Ovary (tissue), 9 donors: ENCODE results near the gene SLC41A1. TPM values are rescaled to one million over a fixed set of nuclear protein-coding genes. Genes with fewer than 3 reads are reported as not detected.

Experiments used
- DNase-seq, 5 donors: peaks; one replicate each; pipeline ENCODE4 v3.0.0-alpha.2; 2019 to 2020
- H3K27ac ChIP-seq, 2 donors: fragments of 200-600 bp; one replicate each; pipeline versions ENCODE4 v1.5.1 to v1.8.0; 2019 to 2022
- H3K27me3 ChIP-seq: fragments of 200-600 bp; one replicate; pipeline ENCODE4 v1.8.0; 2022
- H3K36me3 ChIP-seq: fragments of 200-600 bp; sonication (generic); one replicate; pipeline ENCODE4 v1.5.1; 2019
- H3K4me1 ChIP-seq: one replicate; pipeline ENCODE4 v1.8.1; 2013; ENCODE audit warnings: mild to moderate bottlenecking, moderate library complexity; ENCODE audit not compliant: insufficient read depth
- H3K4me3 ChIP-seq: fragments of 200-600 bp; sonication (generic); one replicate; pipeline ENCODE4 v1.5.1; 2017
- H3K9me3 ChIP-seq, 2 donors: fragments of 200-600 bp in 1 of 2; sonication (generic) in 1 of 2; one replicate each; pipeline versions ENCODE4 v1.5.1 to v1.8.1; 2013 to 2019; ENCODE audit warnings: mild to moderate bottlenecking in 1 of 2, moderate library complexity in 1 of 2
- CTCF ChIP-seq, 3 donors: fragments of 450-650 bp in 2 of 3; fragments of 200-600 bp in 1 of 3; IDR thresholded peaks; one replicate each; pipeline versions ENCODE4 v1.5.1 to v1.8.0; 2016 to 2022; ENCODE audit warnings: antibody characterized with exemption in 3 of 3, mild to moderate bottlenecking in 1 of 3
- EP300 ChIP-seq: sonication (generic); formaldehyde crosslinking; IDR thresholded peaks from one replicate; pipeline ENCODE4 v1.6.1; 2017; ENCODE audit warnings: antibody characterized with exemption
- POLR2A ChIP-seq: fragments of 450-650 bp; IDR thresholded peaks from one replicate; pipeline ENCODE4 v1.6.1; 2017; ENCODE audit warnings: antibody characterized with exemption, mild to moderate bottlenecking, moderate library complexity
- WGBS, 3 donors: extraction: QIAGEN DNeasy Blood & Tissue Kit in 1 of 3; methylation state at CpG; one replicate each; pipeline versions ENCODE4 v1.1.5 to v1.1.7; 2013 to 2017; 5-methylcytosine and 5-hydroxymethylcytosine counted together
- intact Hi-C, 4 donors: fragments of 100-400 bp; cut with DNase I; formaldehyde crosslinking; loops; one replicate each; pipeline versions ENCODE4 v1.11.0 to v1.15.1; 2022 to 2023
- polyA plus RNA-seq, 2 donors: library from polyadenylated mRNA; stranded (reverse); fragments of 200-250 nt in 1 of 2; fragments of 350-450 nt in 1 of 2; fragmentation: Illumina TruSeq in 1 of 2; extraction: RNeasy Lipid Tissue Mini Kit (QIAGEN cat#74804) in 1 of 2; gene quantifications; one replicate each; pipeline ENCODE4 v1.2.3, GENCODE V29; 2013 to 2014
- total RNA-seq, 7 donors: library from RNA; depleted of rRNA in 2 of 7; stranded (reverse); fragments of >200 nt in 2 of 7; fragmentation: NEBNext Ultra II Directional in 3 of 7; extraction: Animal tissue kit (Norgen Biotek cat#: 25700) in 3 of 7; gene quantifications; one replicate each; pipeline versions ENCODE4 v1.1.0 to v1.2.4, GENCODE V29; 2016 to 2023
- donor health status: DM: no; HTN: no; CAD: no; lungs with moderate emphysema.
- donor health status: DM: no; HTN: no; CAD: no.
- donor health status: Bipolar disorder and iron deficiency.
- donor health status: DM: yes; HTN: yes; CAD: no.
- donor health status: DM: no; HTN: no; CAD: no.
- donor health status: DM: yes; HTN: yes; CAD: no.

Gene SLC41A1
- total and polyA plus RNA-seq, 9 donors = 12.5 to 75.9 (median 33.5) TPM

GRCh38 chr1:205783433-205783795 lies 29.6 kb downstream of the SLC41A1 start:
- H3K27ac ChIP-seq = no peak overlapping the region
- intact Hi-C loops = no loop called here

GRCh38 chr1:205782627-205783432 lies 30.2 kb downstream of the SLC41A1 start:
- H3K36me3 ChIP-seq = no peaks in the 10 kb centered on the region
- H3K27me3 ChIP-seq = no peaks in the 10 kb centered on the region
- no peak overlapping the region for H3K4me3 ChIP-seq
- 71 to 79% (median 73%) methylated on average over 4 of the region's 4 CpGs for whole genome bisulfite sequencing, 3 donors
- TF ChIP-seq CTCF (IDR thresholded peaks at IDR 0.05) (no peak), EP300 (no peak), POLR2A (no peak)
- intact Hi-C loops = no loop called here
- no peak for DNase-seq
- H3K9me3 ChIP-seq = no peaks in the 10 kb centered on the region
- H3K27ac ChIP-seq = no peak overlapping the region
- H3K4me1 ChIP-seq = no peaks in the 10 kb centered on the region

More at GRCh38 chr1:205783433-205783795, 29.6 kb downstream of the SLC41A1 start:
- no peak for TF ChIP-seq CTCF (IDR thresholded peaks at IDR 0.05)
- TF ChIP-seq EP300 = no peak
- TF ChIP-seq POLR2A = no peak
- no peaks in the 10 kb centered on the region for H3K27me3 ChIP-seq
- no peaks in the 10 kb centered on the region for H3K4me1 ChIP-seq
- no peak overlapping the region for H3K4me3 ChIP-seq
- no peaks in the 10 kb centered on the region for H3K9me3 ChIP-seq
- H3K36me3 ChIP-seq = no peaks in the 10 kb centered on the region
- no peak for DNase-seq

GRCh38 chr1:205780335-205780734 lies 32.7 kb downstream of the SLC41A1 start:
- TF ChIP-seq POLR2A (no peak), CTCF (IDR thresholded peaks at IDR 0.05) (no peak), EP300 (no peak)
- no peaks in the 10 kb centered on the region for H3K36me3 ChIP-seq
- no peaks in the 10 kb centered on the region for H3K4me1 ChIP-seq
- H3K4me3 ChIP-seq = no peak overlapping the region
- no peak for DNase-seq
- no peaks in the 10 kb centered on the region for H3K9me3 ChIP-seq
- intact Hi-C loops = no loop called here
- 88 to 91% (median 89%) methylated on average over 5 of the region's 5 CpGs for WGBS, 3 donors
- no peaks in the 10 kb centered on the region for H3K27me3 ChIP-seq
- no peak overlapping the region for H3K27ac ChIP-seq

GRCh38 chr1:205777994-205778393 lies 35.0 kb downstream of the SLC41A1 start:
- intact Hi-C loops = no loop called here
- WGBS, 3 donors = 87 to 91% (median 87%) methylated on average over 2 of the region's 2 CpGs
- no peaks in the 10 kb centered on the region for H3K36me3 ChIP-seq
- no peaks in the 10 kb centered on the region for H3K9me3 ChIP-seq
- no peaks in the 10 kb centered on the region for H3K27me3 ChIP-seq
- no peak for DNase-seq
- H3K4me3 ChIP-seq = no peak overlapping the region
- TF ChIP-seq POLR2A (no peak), EP300 (no peak), CTCF (IDR thresholded peaks at IDR 0.05) (no peak)
- no peaks in the 10 kb centered on the region for H3K4me1 ChIP-seq
- H3K27ac ChIP-seq = no peak overlapping the region
